ENCODE results near the gene ATP6V0A1. TPM values are rescaled to one million over a fixed set of nuclear protein-coding genes. Genes with fewer than 3 reads are reported as not detected.
A peak's percentile ranks its signal among the peaks of the same experiment; 100 is the strongest.
"Not testable (repeated sequence)": the region's sequence is repeated elsewhere in the genome, so short reads cannot be mapped to it uniquely, and the experiment has no call there.

Gene ATP6V0A1
- total RNA-seq, 2 experiments from 2014 or later = 13.3 to 15.9 TPM

DNA sequence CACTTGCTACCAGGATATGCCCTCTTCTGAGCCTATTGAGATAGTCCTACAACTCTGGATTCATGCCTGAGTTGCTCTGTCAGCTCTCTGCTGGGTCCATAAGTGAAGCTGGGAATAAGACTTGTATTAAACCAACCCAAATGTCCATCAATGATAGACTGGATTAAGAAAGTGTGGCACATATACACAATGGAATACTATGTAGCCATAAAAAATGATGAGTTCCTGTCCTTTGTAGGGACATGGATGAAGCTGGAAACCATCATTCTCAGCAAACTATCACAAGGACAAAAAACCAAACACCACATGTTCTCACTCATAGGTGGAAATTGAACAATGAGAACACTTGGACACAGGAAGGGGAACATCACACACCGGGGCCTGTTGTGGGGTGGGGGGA lies 19.1 kb downstream of the ATP6V0A1 start:
- H3K4me1 Mint-ChIP-seq; ATAC-seq; CTCF ChIA-PET; H3K4me3 Mint-ChIP-seq; H3K9me3 Mint-ChIP-seq (ENCODE audit: low read depth); POLR2A ChIA-PET; H3K27ac Mint-ChIP-seq; intact Hi-C loops (cut with DNase I, micrococcal nuclease); H3K27me3 Mint-ChIP-seq; DNase-seq: not testable (repeated sequence)
- H3K36me3 Mint-ChIP-seq (ENCODE audit: low read depth) = peaks cover 42% of the 10 kb centered on the region

DNA sequence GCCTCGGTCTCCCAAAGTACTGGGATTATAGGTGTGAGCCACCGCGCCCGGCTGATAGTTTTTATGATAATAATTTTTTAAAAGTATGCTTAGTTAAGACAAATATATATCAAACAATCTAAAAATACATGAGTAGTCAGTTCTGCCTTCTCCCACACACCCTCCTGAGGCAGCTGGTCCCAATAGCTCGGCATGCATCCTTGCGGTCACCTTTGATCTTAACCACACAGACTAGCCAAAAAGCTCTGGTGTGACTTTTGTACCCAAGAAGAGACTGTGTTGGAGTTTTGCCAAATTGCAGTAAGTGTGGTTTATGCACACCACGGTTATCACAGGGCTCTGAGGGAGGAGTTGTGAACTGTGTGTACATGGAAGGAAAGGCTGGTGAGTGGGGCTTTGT lies 25.6 kb downstream of the ATP6V0A1 start:
- CTCF ChIA-PET = interaction anchor here (1.0 to 1.1 kb wide), 2 partner anchors 11 to 81 kb away, joined by 3 read pairs; no protein-coding TSS in a partner anchor
- DNase-seq (peak; percentile 87), ATAC-seq (peak; percentile 97)
- POLR2A ChIA-PET = interaction anchor here (0.6 kb wide), 2 partner anchors 53 to 76 kb away, joined by 3 to 4 read pairs; no protein-coding TSS in a partner anchor
- no peaks in the 10 kb centered on the region for H3K9me3 Mint-ChIP-seq (ENCODE audit: low read depth)
- peaks cover 27% of the 10 kb centered on the region for H3K4me1 Mint-ChIP-seq
- peaks cover 28% of the 10 kb centered on the region for H3K36me3 Mint-ChIP-seq (ENCODE audit: low read depth)
- no peaks in the 10 kb centered on the region for H3K27me3 Mint-ChIP-seq
- no peak overlapping the region for H3K4me3 Mint-ChIP-seq
- intact Hi-C loops (cut with DNase I, micrococcal nuclease) = loop anchor here in 1 of 2 experiments (1.0 kb wide), 1 partner anchor 24 kb away; no protein-coding TSS in a partner anchor
- no peak overlapping the region for H3K27ac Mint-ChIP-seq

DNA sequence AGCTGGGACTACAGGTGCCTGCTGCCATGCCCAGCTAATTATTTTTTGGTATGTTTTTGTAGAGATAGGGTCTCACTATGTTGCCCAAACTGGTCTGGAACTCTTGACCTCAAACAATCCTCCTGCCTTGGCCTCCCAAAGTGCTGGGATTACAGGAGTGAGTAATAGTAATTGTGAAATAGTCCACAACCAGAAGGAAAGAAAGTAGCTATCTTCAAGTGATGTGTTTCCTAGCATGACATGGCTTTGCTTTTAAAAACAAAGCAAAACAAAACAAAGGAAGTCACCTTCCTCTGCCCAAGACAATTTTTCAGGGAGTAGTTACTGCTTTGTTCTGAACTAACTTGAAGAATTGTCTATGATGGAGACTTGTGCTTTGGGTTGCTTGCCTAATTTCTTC lies 27.0 kb downstream of the ATP6V0A1 start:
- intact Hi-C loops (cut with DNase I, micrococcal nuclease) = no loop called here
- CTCF ChIA-PET = interaction anchor here (0.7 kb wide), 1 partner anchor 10 kb away, joined by 3 read pairs; no protein-coding TSS in a partner anchor

DNA sequence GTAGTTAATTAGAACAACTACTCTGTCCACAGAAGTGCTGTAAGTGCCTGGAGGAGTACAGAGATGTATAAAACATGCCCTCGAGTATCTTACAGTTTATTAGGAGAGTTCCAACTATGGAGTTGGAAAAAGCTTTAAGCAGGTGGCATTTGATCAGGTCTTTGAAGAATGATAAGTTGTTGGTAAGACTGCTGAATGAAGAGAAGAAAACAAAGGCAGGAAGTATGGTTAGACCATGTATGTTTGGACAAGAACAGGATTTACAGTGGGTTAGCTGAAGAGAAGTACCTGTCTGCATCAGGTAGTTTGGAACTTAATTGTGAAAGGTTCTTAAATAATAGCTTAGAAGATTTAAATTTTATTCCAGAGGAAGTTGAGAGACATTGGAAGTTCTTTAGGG lies 29.4 kb downstream of the ATP6V0A1 start:
- H3K9me3 Mint-ChIP-seq (ENCODE audit: low read depth) = no peaks in the 10 kb centered on the region
- POLR2A ChIA-PET = interaction anchor here (0.8 kb wide), 1 partner anchor 12 kb away, joined by 14 read pairs; no protein-coding TSS in a partner anchor
- no peak overlapping the region for H3K4me3 Mint-ChIP-seq
- intact Hi-C loops (cut with DNase I, micrococcal nuclease) = no loop called here
- peaks cover 24% of the 10 kb centered on the region for H3K36me3 Mint-ChIP-seq (ENCODE audit: low read depth)
- DNase-seq (no peak), ATAC-seq (no peak)
- no peak overlapping the region for H3K27ac Mint-ChIP-seq
- H3K27me3 Mint-ChIP-seq = no peaks in the 10 kb centered on the region
- CTCF ChIA-PET = interaction anchor here (0.7 to 0.9 kb wide), 2 partner anchors 41 to 81 kb away, joined by 3 to 4 read pairs; no protein-coding TSS in a partner anchor
- H3K4me1 Mint-ChIP-seq = peaks cover 27% of the 10 kb centered on the region

More for the DNA sequence above, 27.0 kb downstream of the ATP6V0A1 start:
- Mint-ChIP-seq H3K4me1 (peaks cover 27% of the 10 kb centered on the region), H3K36me3 (ENCODE audit: low read depth) (peaks cover 28% of the 10 kb centered on the region), H3K27me3 (no peaks in the 10 kb centered on the region), H3K9me3 (ENCODE audit: low read depth) (no peaks in the 10 kb centered on the region), H3K4me3 (no peak overlapping the region), H3K27ac (no peak overlapping the region)
- ATAC-seq (no peak), DNase-seq (no peak)
- POLR2A ChIA-PET = no interaction called here

DNA sequence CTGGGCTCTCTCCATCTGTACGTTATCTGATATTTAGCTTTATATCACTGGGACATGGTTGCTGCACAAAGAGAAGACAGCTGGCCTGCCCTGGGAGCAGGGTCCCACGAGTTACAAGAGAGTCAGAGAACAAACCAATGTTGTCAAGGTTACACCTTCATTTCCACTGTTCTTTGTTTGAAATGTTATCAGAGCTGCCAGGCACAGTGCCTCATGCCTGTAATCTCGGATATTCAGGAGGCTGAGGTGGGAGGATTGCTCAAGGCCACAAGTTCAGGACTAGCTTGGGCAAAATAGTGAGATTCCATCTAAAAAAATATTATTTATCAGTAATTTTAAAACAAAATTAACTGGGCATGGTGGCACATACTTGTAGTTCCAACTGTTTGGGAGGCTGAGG lies 34.6 kb downstream of the ATP6V0A1 start:
- H3K4me1 Mint-ChIP-seq = peaks cover 2% of the 10 kb centered on the region
- DNase-seq = no peak
- no peaks in the 10 kb centered on the region for H3K27me3 Mint-ChIP-seq
- H3K36me3 Mint-ChIP-seq (ENCODE audit: low read depth) = peaks cover 23% of the 10 kb centered on the region
- H3K4me3 Mint-ChIP-seq = no peak overlapping the region
- intact Hi-C loops (cut with DNase I, micrococcal nuclease) = no loop called here
- H3K9me3 Mint-ChIP-seq (ENCODE audit: low read depth) = no peaks in the 10 kb centered on the region
- CTCF ChIA-PET = interaction anchor here (0.5 to 3.1 kb wide), 3 partner anchors 8 to 62 kb away, joined by 3 to 18 read pairs (median 3); no protein-coding TSS in a partner anchor
- no peak for ATAC-seq
- POLR2A ChIA-PET = interaction anchor here (0.6 kb wide), 1 partner anchor 245 kb away, joined by 4 read pairs; no protein-coding TSS in a partner anchor
- no peak overlapping the region for H3K27ac Mint-ChIP-seq

DNA sequence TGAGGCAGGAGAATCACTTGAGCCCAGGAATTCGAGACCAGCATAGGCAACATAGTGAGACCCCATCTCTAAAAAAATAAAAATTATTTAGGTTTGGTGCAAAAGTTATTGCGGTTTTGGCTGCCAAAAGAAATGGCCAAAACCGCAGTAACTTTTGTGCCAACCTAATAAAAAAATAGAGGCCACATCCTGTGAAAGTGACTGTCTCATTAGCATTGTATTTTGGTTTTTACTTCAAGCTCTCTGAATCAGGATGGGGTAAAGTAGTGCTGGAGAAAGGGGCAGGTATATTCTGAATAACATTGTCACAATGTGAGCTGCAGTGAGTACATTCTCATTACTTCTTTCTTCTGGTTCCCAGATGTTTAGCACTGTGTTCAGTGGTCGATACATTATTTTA lies 36.0 kb downstream of the ATP6V0A1 start:
- Mint-ChIP-seq H3K36me3 (ENCODE audit: low read depth) (peaks cover 18% of the 10 kb centered on the region), H3K27me3 (no peaks in the 10 kb centered on the region), H3K4me1 (no peaks in the 10 kb centered on the region), H3K27ac (no peak overlapping the region), H3K9me3 (ENCODE audit: low read depth) (no peaks in the 10 kb centered on the region), H3K4me3 (no peak overlapping the region)
- ATAC-seq (no peak), DNase-seq (no peak)
- CTCF ChIA-PET = interaction anchor here (0.6 to 3.1 kb wide), 6 partner anchors 11 to 474 kb away, joined by 3 to 18 read pairs (median 4); partner anchors contain the start of gene CAVIN1
- POLR2A ChIA-PET = no interaction called here
- intact Hi-C loops (cut with DNase I, micrococcal nuclease) = no loop called here

DNA sequence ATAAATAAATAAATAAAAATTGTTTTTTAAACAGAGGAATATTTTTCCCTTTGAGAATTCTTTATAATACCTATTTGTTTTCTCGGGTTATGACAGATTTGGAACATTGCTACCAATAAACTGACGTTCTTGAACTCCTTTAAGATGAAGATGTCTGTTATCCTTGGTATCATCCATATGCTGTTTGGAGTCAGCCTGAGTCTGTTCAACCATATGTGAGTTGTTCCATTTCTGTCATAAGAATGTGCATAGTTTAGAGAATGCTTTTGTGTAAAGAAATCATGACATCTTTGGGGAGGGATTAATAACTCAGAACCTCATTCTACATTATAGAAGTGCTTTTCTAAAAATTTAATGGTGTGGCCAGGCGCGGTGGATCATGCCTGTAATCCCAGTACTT lies 40.1 kb downstream of the ATP6V0A1 start:
- ATAC-seq (no peak), DNase-seq (no peak)
- Mint-ChIP-seq H3K9me3 (ENCODE audit: low read depth) (no peaks in the 10 kb centered on the region), H3K36me3 (ENCODE audit: low read depth) (peaks cover 13% of the 10 kb centered on the region), H3K27ac (no peak overlapping the region), H3K27me3 (no peaks in the 10 kb centered on the region), H3K4me3 (no peak overlapping the region), H3K4me1 (no peaks in the 10 kb centered on the region)
- intact Hi-C loops (cut with DNase I, micrococcal nuclease) = no loop called here
- ChIA-PET CTCF (interaction anchor here (0.6 kb wide), 1 partner anchor 688 kb away, joined by 3 read pairs; no protein-coding TSS in a partner anchor), POLR2A (interaction anchor here (1.3 kb wide), 1 partner anchor 11 kb away, joined by 14 read pairs; no protein-coding TSS in a partner anchor)

DNA sequence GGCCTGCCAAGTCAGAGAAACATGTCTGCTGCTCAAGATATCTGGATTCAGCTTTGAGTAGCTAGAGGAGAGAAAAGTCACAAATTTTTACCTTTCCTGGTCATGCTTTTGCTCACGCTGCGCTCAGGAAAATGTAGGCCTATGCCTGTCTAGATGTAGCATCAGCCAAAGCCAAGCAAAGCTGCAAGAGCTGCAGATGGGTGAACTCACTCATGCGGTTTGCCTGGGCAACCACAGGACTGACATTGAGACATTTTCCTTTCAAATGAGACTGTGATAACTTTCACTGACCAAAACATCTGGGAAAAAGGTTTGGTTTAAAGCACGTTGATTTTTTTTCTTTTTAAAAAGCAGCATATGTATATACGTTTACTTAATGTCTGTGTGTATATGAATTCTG lies 43.4 kb downstream of the ATP6V0A1 start:
- Mint-ChIP-seq H3K4me1 (no peaks in the 10 kb centered on the region), H3K27me3 (no peaks in the 10 kb centered on the region), H3K9me3 (ENCODE audit: low read depth) (no peaks in the 10 kb centered on the region), H3K36me3 (ENCODE audit: low read depth) (peaks cover 3% of the 10 kb centered on the region), H3K4me3 (no peak overlapping the region), H3K27ac (no peak overlapping the region)
- ChIA-PET CTCF (interaction anchor here (0.9 kb wide), 1 partner anchor 9 kb away, joined by 3 read pairs; no protein-coding TSS in a partner anchor), POLR2A (no interaction called here)
- no peak for DNase-seq
- ATAC-seq = no peak
- intact Hi-C loops (cut with DNase I, micrococcal nuclease) = loop anchor here in 1 of 2 experiments (10.0 kb wide), 1 partner anchor 297 kb away; no protein-coding TSS in a partner anchor

DNA sequence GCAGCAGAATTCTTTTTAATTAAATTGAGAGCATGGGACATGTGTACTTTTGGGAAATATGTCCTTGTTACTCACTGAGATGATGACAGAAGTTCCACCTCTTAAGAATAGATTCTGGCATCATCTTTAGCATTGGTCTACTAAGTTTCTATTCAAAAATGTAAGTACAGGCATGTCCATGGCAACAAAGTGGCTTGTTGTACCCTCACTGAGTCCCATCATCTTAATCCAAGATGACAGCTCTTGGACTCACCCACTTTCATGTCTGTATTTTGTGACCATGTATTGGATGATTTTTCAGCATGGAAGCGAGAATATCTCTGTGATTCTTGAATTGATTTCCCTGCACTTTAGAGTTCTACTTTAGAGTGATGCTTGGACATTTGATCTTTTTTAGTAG lies 44.2 kb downstream of the ATP6V0A1 start:
- DNase-seq = no peak
- ChIA-PET CTCF (interaction anchor here (0.5 kb wide), 1 partner anchor 206 kb away, joined by 3 read pairs; no protein-coding TSS in a partner anchor), POLR2A (no interaction called here)
- peaks cover 6% of the 10 kb centered on the region for H3K36me3 Mint-ChIP-seq (ENCODE audit: low read depth)
- H3K4me1 Mint-ChIP-seq = no peaks in the 10 kb centered on the region
- no peaks in the 10 kb centered on the region for H3K9me3 Mint-ChIP-seq (ENCODE audit: low read depth)
- no peak for ATAC-seq
- no peaks in the 10 kb centered on the region for H3K27me3 Mint-ChIP-seq
- intact Hi-C loops (cut with DNase I, micrococcal nuclease) = loop anchor here in 1 of 2 experiments (10.0 kb wide), 1 partner anchor 298 kb away; no protein-coding TSS in a partner anchor
- H3K27ac Mint-ChIP-seq = no peak overlapping the region
- H3K4me3 Mint-ChIP-seq = no peak overlapping the region

DNA sequence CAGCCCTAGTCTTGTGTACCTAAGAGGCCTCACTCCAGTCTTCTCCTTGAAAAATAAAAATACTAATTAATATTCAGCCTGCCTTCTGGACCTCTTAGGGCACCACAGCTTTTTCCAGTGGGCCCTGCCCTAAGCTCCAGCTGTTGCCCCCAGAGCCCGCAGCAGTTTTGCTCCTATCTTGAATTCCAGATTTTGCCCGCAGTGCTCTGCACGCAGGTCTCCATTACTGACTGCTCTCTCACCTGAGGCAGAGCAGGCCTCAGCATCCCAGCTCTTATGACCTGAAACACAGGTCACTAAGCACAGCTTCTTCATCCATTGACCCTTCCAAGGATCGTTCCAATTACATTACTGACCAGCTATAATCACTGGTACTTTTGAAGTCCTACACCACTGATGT lies 49.0 kb downstream of the ATP6V0A1 start:
- Mint-ChIP-seq H3K4me1 (no peaks in the 10 kb centered on the region), H3K27me3 (no peaks in the 10 kb centered on the region), H3K27ac (no peak overlapping the region), H3K9me3 (ENCODE audit: low read depth) (no peaks in the 10 kb centered on the region), H3K36me3 (ENCODE audit: low read depth) (peaks cover 4% of the 10 kb centered on the region), H3K4me3 (no peak overlapping the region)
- intact Hi-C loops (cut with DNase I, micrococcal nuclease) = loop anchor here in 1 of 2 experiments (10.0 kb wide), 1 partner anchor 303 kb away; no protein-coding TSS in a partner anchor
- CTCF ChIA-PET = interaction anchor here (1.4 to 2.2 kb wide), 3 partner anchors 10 to 79 kb away, joined by 3 to 12 read pairs (median 4); no protein-coding TSS in a partner anchor
- ATAC-seq (no peak), DNase-seq (no peak)
- POLR2A ChIA-PET = no interaction called here

DNA sequence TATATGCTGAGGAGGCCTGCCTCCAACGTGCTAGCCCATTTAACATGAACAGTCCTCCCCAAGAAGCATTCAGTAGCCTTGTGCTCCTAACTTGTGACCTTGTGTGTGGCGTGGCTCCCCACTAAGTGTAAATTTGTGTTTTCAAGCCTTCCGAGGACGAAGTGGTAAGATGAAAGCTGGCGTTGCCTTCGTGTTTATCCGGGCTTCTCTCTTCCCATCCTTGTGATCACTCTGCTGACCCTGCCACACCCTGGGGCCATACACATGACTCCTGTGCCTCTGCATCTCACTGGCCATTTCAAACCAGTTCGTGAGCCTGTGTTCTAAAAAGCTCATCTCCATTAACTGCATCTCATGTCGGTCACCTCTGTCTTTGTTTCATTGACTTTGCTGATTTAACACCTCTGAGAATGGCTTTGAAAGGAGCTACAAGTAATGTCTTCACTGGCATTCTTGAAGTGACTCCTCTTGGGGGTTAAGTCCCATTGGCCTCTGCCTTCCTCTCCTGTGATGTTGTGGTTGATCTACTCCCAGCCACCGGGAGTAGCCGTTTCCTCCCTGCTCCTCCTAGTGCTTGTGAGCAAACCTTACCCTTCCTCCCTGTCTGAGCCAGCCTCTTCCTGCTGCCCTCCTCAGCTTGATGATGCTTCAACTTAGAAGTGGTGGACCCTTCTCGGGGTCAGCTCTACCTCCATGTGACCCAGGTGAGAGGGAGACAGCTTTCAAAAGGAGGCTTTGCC lies 49.9 kb downstream of the ATP6V0A1 start:
- ChIA-PET CTCF (interaction anchor here (0.9 to 2.2 kb wide), 3 partner anchors 9 to 41 kb away, joined by 3 to 12 read pairs (median 4); no protein-coding TSS in a partner anchor), POLR2A (no interaction called here)
- intact Hi-C loops (cut with DNase I, micrococcal nuclease) = loop anchor here in 1 of 2 experiments (10.0 kb wide), 1 partner anchor 304 kb away; no protein-coding TSS in a partner anchor
- DNase-seq = no peak
- Mint-ChIP-seq H3K9me3 (ENCODE audit: low read depth) (no peaks in the 10 kb centered on the region), H3K27me3 (no peaks in the 10 kb centered on the region), H3K36me3 (ENCODE audit: low read depth) (peaks cover 4% of the 10 kb centered on the region), H3K4me1 (no peaks in the 10 kb centered on the region), H3K27ac (no peak overlapping the region), H3K4me3 (no peak overlapping the region)
- ATAC-seq = no peak

Data from activated CD4-positive, alpha-beta T cell treated with anti-CD3 and anti-CD28 coated beads for 36 hours (primary cell).